HG03558 (cell line): ENCODE data around the gene WIPF2.

Source experiments
- ATAC-seq: cut with Tn5 transposase; IDR thresholded peaks from one replicate; pipeline ENCODE4 v1.9.1; 2021; ENCODE audit warnings: moderate number of reproducible peaks; ENCODE audit not compliant: unreplicated experiment; ENCODE audit errors: extremely low read depth

The WIPF2 gene

DNA sequence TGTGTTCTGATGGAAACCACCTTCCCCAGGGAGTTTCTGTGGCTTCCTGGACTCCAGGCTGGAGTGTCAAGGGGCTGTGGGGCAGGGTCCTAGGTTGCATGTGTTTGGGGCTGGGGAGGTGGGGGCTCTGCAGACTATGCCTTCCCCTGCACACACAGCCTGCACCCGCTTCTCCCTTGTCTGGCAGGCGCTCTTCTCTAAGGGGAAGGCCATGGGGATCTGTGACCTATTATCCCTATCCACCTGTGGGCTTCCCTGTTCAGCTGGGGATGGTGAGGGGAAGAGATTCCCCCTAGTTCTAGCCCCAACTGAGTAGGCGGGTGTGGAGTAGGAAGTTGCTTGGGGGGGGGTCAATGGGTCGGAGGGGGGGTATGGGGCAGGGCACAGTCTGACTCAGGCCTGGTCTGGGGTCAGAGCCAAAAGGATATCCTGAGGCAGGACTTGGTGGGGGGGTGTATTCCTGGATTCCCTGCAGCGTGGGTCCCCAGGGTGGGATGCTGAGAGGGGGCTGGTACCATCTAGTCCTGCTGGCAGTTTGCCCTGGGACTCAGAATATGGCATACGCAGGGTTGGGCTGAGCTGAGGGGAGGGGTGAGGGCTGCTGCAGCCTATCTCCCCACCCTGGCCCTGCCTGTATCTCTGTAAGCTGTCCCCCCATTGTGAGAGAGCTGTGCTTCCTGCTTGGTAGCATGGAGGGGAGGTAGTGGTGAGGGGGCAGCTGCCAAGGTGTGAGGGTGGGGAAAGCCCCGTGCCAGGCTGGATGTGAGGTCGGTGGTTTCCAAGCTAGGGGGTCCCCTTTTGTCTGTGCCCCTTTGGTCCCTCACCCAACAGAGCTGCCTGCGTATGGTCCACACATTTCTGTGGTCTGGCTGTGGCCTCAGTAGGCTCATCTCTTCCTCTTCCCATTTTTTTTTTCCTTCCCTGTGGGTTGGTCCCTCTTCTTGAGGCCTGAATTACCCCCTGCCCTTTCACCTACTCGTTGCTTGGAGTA lies 104.6 kb downstream of the WIPF2 start:
- ATAC-seq = no peak

DNA sequence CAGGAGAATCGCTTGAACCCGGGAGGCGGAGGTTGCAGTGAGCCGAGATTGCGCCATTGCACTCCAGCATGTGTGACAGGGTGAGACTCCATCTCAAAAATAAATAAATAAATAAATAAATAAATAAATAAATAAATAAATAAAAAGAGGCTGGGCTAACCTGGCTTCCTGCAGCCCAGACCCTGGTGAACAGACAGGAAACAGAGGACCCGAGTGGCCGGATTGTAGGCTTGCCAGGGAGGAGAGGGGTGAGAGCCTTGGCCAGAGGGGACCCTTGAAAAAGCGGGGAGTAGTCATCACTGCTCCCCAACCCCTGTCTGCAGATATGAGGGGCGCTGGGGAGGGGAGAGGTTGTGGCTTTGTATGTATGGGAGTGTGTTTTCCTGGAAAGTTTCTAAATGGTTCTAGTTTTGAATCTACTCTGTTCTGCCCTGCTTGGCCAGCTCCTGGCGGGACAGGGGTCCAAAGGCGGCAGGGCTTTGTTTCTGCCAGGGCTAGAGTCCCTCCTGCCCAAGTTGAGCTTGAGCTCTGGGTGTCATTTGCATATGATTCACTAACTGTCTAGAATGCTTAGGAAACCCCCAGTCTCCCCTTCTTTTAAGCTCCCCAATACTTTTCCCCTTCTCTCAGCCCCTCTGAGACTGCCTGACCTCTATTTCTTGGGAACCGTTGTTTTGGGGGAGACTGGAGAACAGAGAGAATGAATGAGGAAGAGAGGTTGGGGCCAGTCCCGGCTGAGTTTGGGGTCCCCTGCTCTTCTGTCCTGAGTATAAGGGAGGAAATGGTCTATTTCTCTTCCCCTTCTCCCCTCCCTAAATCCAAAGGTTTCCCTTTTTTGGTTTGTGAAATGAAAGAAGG lies 106.3 kb downstream of the WIPF2 start:
- no peak for ATAC-seq

- no peak for ATAC-seq
These were observed 107.1 kb downstream of the WIPF2 start for GRCh38 chr17:40326014-40326831.

DNA sequence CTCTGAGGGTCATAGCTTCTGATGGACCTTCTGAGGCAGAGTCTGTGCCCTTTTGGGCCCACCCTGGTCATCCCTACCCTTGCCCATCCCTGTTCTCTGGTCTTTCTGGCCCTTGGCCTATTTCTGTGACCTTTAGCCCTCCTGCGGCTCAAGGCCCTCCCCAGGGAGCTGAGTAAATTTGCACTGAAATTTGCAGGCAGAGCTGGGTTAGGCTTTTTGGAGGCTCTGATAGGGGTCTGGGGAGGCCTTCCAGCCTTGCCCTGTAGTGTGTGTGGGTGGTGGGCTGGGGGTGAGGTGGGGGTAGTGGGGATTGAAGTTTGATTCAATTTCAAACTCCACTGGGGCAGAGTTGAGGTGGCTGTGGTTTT lies 107.7 kb downstream of the WIPF2 start:
- ATAC-seq = no peak

DNA sequence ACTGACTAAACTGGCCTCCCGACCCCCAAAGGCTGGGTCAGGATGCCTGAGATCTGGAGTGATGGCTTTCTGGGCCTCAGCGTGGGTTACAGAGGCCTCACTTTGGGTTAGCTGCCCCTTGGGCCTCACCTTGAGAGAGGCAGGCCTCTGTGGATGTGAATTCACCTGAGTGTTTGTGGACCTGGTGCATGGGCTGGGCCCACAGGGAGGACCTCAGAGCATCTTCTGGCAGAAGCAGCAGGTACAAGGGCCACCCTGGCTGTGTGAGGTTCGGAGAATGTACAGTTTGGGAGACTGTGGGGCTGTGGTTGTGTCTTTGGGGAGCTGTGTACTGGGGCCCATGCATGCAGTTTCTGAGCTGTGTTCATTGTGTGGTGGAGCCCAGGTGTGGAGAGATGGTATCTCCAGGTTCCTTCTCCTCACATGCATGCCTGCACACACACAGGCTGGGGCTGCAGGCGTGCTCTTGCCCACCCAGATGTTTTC lies 108.2 kb downstream of the WIPF2 start:
- no peak for ATAC-seq

DNA sequence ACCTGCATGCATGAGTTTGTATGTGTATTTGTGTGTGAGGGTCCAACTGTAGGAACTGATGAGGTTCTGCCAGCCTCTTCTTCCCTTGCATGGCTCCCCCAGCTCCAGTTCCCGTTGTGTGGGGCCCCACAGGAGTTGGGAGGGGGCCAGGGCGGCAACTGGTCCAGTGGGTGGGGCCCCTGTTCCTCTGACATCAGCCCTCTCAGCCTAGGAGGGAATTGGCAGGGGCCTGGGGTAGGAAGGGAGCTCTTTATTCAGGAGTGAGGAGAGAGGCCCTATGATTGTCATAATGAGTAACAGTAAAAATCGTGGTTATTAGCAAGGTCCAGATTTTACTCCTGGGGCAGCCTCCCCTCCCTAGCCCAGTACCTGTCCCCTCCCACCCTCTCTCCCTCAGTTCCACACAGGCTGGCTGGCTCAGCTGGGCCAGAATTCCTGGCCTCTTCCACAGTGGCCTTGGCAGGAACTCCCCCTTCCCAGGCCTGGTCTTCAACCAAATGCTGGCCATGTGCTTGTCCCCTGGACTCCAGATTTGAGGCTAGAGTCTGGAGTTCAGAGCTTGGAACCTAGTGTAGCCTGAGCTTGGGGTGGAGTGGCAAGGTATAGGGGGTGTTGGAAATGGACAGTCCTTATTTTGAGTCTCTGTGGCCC lies 108.8 kb downstream of the WIPF2 start:
- ATAC-seq = no peak

DNA sequence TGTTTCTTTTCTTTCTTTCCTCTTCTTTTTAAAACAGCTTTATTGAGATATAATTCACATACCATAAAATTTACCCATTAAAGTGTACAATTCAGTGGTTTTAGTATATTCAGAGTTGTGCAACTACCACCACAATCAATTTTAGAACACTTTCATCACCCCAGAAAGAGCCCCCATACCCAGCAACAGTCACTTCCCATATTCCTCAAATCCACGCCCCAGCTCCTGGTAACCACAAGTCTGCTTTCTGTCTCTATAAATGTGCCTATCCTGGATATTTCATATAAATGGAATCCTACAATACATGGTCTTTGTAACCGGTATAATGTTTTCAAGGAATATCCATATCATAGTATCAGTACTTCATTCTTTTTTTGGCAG lies 109.3 kb downstream of the WIPF2 start:
- ATAC-seq = no peak

DNA sequence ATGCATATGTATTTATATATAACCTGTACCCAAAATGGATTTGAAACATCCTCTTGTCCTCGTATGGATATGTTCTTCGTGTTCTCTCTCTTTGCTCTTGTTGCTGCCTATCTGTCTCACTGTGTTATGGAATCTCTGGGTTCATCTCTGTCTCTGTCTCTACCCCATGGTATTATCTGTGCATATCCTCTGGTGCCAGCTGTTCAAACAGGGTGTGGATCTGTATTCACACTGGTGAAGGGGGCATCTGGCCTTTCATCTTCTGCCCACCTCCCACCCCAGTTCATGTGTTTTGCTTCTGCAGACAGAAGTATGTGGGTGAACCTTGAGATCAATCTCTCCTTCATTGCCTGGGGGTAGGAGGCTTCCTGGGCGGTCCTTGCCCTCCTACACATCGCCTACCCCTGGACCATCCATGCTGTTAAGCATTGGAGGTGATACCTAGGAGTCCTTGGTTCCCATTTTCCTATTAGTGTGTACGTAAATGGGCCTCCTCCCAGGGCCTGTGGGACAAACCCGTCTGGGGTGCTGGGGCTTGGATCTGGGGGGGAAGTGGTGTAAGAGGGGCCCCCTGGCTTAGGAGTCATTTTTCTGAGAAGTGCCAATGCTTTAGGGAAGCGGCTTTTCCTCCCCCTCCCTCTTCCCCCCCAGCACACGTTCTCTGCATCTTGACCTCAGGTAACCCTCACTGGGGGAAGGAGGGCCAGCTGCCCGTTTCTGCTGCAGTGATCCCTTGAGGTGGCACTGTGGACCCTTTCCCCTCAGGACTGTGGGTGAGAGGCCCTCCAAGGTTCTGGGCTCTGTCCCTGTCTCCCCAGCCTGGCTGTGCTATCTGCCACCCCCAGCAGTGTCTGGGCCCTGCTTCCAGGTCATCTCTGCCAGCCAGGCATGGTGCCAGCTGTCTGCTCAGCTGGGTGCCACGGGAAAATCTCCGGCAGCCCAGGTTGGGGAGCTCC lies 111.0 kb downstream of the WIPF2 start:
- no peak for ATAC-seq

- ATAC-seq = no peak
These were observed 111.9 kb downstream of the WIPF2 start for GRCh38 chr17:40330850-40331470.

- no peak for ATAC-seq
These were observed 112.9 kb downstream of the WIPF2 start for GRCh38 chr17:40331743-40332641.
